H54 (cell line): ENCODE data around the gene METTL23.
"Not testable (repeated sequence)": the region's sequence is repeated elsewhere in the genome, so short reads cannot be mapped to it uniquely, and the experiment has no call there.

Source experiments
- DNase-seq: peaks from one replicate; pipeline ENCODE4 v3.0.0; 2011; ENCODE audit warnings: low spot score, mixed read lengths; ENCODE audit not compliant: insufficient read length
- FAIRE-seq: peaks from 3 replicates; lab custom pipeline; 2011; peaks lifted over from hg19 to GRCh38; lab: Jason Lieb, UNC
- POLR2A ChIP-seq: IDR thresholded peaks from 2 replicates; pipeline ENCODE4 v1.6.1; 2011; ENCODE audit warnings: low read depth, mild to moderate bottlenecking, low read length

Gene METTL23

GRCh38 chr17:76726231-76726775 lies 336 bp upstream of the METTL23 start, which contains the start of gene JMJD6:
Gene JMJD6 (minus strand): TSS chr17:76726606. CDS start chr17:76726475, 131 bp downstream.
- peak; percentile 91 for TF ChIP-seq POLR2A
- DNase-seq: peak; percentile 90
- FAIRE-seq: no peak

- TF ChIP-seq POLR2A: no peak
- FAIRE-seq (no peak), DNase-seq (no peak)
Measured at GRCh38 chr17:76727745-76728456, 1.3 kb downstream of the METTL23 start.

GRCh38 chr17:76731800-76732733 lies 5.4 kb downstream of the METTL23 start:
- not testable (repeated sequence) for FAIRE-seq, DNase-seq

DNA sequence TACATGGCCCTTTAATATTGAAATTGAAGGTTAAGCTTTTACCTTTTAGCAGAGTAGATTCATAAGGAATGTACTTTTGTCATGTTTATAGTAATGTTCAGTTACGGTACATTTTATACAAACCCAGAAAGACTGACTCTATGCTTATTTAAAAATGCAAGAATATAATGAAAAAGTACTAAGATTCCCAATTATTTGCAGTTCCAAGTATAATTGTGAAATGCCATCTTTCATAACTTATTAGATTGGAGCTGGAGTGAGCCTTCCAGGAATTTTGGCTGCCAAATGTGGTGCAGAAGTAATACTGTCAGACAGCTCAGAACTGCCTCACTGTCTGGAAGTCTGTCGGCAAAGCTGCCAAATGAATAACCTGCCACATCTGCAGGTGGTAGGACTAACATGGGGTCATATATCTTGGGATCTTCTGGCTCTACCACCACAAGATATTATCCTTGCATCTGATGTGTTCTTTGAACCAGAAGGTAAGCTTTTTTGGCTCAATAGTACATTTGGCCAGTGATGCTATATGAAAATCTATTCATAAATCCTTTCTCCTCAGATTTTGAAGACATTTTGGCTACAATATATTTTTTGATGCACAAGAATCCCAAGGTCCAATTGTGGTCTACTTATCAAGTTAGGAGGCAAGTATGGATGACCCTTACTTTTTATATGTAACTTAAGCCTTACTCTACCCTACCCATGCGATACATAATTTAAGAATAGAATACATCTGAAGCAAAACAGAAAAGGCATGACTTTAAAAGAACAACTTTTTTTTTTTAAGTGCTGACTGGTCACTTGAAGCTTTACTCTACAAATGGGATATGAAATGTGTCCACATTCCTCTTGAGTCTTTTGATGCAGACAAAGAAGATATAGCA lies 6.3 kb downstream of the METTL23 start:
- TF ChIP-seq POLR2A: no peak
- FAIRE-seq: no peak
- DNase-seq: no peak

DNA sequence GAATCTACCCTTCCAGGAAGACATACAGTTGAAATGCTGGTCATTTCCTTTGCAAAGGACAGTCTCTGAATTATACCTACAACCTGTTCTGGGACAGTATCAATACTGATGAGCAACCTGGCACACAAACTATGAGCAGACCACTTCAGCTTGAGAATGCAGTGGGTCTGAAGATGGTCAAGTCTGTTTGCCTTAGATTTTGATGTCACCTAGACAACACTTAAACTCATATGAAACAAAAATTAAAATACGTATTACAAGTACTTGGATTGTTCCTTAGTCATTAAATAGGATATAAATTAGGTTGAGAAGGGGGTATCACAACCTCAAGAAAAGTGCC lies 6.9 kb downstream of the METTL23 start:
- FAIRE-seq (no peak), DNase-seq (no peak)
- no peak for TF ChIP-seq POLR2A

DNA sequence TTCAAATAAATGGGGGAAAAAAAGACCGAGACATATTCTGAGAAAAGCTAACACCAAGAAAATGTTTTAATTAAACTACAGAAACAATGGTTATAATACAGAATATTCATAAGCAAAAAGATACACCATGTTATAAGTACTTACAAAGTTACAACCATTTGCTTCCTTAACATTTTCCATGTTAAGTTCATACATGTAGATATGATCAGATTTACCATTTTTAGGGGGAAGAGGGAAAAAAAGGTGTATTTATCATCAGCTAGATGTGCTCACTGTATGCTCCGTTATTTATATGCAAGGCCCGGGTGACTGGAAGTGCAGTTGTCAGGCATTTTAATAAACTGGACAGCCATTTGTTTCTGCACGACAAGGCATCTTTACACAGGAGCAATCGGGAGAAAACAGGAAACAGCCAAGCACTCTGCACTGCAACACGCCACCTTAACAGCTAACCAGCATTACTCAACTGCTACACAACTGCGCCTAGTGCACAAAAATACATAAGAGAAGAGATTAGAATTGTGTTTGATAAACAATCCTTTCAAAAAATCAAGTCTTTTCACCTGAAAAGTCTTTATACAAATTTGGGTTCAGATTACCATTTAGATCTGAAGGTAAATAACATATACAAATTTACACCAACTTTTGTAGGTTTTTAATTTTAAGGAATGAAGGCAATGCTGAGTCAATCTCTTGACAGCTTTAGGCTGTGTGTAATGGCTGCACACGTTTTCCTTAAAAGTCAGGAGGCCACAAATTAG lies 7.6 kb downstream of the METTL23 start:
- FAIRE-seq (no peak), DNase-seq (no peak)
- no peak for TF ChIP-seq POLR2A

GRCh38 chr17:76735006-76735405 lies 8.4 kb downstream of the METTL23 start:
- TF ChIP-seq POLR2A: no peak

GRCh38 chr17:76735586-76736348 lies 9.1 kb downstream of the METTL23 start:
- no peak for TF ChIP-seq POLR2A
- DNase-seq (no peak), FAIRE-seq (no peak)

More at GRCh38 chr17:76735006-76735405, 8.4 kb downstream of the METTL23 start:
- FAIRE-seq (no peak), DNase-seq (no peak)

DNA sequence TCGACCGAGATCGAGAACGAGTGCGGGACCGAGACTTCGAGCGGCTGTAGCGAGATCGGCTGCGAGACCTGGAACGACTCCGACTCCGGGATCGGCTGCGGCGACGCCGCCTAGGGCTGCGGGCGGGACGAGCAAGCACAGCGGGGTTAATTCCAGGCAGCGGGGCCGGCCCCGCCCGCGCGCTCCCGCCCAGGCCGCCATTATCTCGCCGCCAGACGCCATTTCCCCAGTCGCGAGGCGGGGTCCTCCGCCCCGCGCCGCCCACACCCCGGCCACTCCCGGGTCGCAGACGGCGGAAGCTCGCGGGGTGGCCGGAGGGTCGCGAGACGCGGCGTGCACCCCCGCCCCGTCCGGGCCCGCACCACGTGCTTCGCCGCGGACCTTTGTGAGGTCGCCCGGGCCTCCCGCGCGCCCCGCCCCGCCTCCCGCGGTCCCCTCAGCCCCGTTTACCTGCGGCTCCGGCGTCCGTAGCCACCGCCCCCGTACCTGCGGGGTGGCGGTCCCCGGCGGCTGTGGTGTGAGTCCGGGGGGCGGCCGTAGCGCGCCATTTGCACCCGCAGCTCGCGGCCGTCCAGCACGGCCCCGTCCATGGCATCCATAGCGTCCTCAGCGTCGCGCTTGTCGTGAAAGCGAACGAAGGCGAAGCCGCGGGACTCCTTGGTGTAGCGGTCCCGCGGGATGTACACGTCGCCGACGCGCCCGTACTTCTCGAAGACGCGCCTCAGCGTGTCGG lies 9.9 kb downstream of the METTL23 start:
- FAIRE-seq: no peak
- DNase-seq: no peak
- no peak for TF ChIP-seq POLR2A

DNA sequence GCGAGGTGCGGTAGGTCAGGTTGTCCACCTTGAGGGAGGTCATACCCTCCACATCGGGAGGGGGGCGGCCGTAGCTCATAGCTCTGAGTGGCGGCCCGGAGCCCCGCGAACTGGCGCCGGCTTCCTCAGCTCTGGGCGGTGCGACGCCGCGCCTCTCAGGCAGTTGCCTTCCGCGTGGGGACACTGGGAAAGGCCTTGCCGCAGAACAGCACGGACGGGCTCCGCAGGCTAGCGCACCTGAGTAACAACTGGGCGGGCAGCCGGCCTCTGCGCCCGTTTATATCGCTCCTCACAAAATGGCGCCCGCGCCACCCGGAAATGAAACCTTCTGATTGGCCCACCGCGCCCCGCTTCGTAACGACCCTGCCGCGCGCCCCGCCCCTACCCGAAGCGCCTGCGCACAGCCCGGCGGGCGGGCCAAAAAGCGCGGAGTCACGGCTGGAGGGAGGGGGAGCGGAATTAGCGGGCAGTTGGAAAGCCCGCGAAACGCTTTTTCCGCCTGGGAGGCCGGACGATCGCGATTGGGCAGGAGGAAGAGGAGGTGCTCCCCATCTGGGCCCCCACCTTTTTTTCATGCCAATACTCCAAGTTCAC lies 10.5 kb downstream of the METTL23 start, which contains the start of gene SRSF2:
SRSF2 (minus strand) TSS at position 250 of the 594 bp plus-strand sequence; CDS start at position 79, 171 bp downstream.
- peak; percentile 80 for DNase-seq
- TF ChIP-seq POLR2A: peak; percentile 100
- no peak for FAIRE-seq
